Activated CD8-positive, alpha-beta memory T cell treated with anti-CD3 and anti-CD28 coated beads, Interleukin-2, amount 10 ng/mL, durations not matched to agents 7 days and 5 days (primary cell): ENCODE data around the gene VIM. TPM values are rescaled to one million over a fixed set of nuclear protein-coding genes. Genes with fewer than 3 reads are reported as not detected.

ENCODE experiments used
- ATAC-seq: fragments of 150-1000 bp; cut with Tn5 transposase; one replicate; pipeline ENCODE4 v1.10.0; 2021; ENCODE audit warnings: moderate library complexity
- CTCF ChIA-PET: fragments of 350-600 bp; sonication (Branson Sonifier 250); formaldehyde crosslinking; loops from one replicate; lab custom pipeline; 2021; ENCODE audit warnings: antibody characterized with exemption; lab: Charles Lee
- DNase-seq: peaks from one replicate; pipeline ENCODE4 v3.0.0-alpha.2; 2020
- H3K27ac Mint-ChIP-seq: one replicate; pipeline ENCODE4 v1.8.0; 2021; ENCODE audit warnings: mild to moderate bottlenecking, mixed read lengths
- H3K27me3 Mint-ChIP-seq: one replicate; pipeline ENCODE4 v1.8.0; 2021; ENCODE audit warnings: mixed read lengths
- H3K36me3 Mint-ChIP-seq: one replicate; pipeline ENCODE4 v1.8.0; 2021; ENCODE audit warnings: mild to moderate bottlenecking, mixed read lengths
- H3K4me1 Mint-ChIP-seq: one replicate; pipeline ENCODE4 v1.8.0; 2021; ENCODE audit warnings: mixed read lengths
- H3K4me3 Mint-ChIP-seq: one replicate; pipeline ENCODE4 v1.8.0; 2021; ENCODE audit warnings: mild to moderate bottlenecking, moderate library complexity, mixed read lengths
- H3K9me3 Mint-ChIP-seq: one replicate; pipeline ENCODE4 v1.8.0; 2022; ENCODE audit warnings: low read depth, mixed read lengths
- total RNA-seq, 2 experiments: library from RNA; stranded (reverse); gene quantifications; one replicate each; pipeline ENCODE4 v1.2.3, GENCODE V29; 2021

Gene VIM
- total RNA-seq, result 1,000 to 10,000 TPM; 1,771 to 2,143 TPM

DNA sequence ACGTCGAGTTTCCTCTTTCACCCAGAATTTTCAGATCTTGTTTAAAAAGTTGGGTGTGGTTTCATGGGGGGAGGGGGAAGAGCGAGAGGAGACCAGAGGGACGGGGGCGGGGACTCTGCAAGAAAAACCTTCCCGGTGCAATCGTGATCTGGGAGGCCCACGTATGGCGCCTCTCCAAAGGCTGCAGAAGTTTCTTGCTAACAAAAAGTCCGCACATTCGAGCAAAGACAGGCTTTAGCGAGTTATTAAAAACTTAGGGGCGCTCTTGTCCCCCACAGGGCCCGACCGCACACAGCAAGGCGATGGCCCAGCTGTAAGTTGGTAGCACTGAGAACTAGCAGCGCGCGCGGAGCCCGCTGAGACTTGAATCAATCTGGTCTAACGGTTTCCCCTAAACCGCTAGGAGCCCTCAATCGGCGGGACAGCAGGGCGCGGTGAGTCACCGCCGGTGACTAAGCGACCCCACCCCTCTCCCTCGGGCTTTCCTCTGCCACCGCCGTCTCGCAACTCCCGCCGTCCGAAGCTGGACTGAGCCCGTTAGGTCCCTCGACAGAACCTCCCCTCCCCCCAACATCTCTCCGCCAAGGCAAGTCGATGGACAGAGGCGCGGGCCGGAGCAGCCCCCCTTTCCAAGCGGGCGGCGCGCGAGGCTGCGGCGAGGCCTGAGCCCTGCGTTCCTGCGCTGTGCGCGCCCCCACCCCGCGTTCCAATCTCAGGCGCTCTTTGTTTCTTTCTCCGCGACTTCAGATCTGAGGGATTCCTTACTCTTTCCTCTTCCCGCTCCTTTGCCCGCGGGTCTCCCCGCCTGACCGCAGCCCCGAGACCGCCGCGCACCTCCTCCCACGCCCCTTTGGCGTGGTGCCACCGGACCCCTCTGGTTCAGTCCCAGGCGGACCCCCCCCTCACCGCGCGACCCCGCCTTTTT is at the start of gene VIM:
Gene VIM, plus strand, starts transcription at position 151 of the 925 bp plus-strand sequence. CDS start 1,182 bp downstream, outside the sequence.
- peak within 1 kb of the TSS; percentile 93 for H3K4me3 Mint-ChIP-seq
- CTCF ChIA-PET, result interaction anchor here (0.8 to 6.5 kb wide), 9 partner anchors 9 to 208 kb away, joined by 3 to 51 read pairs (median 24); partner anchors contain the start of gene TRDMT1
- H3K9me3 Mint-ChIP-seq, result no peaks in the 10 kb centered on the region
- peaks cover 52% of the 10 kb centered on the region for H3K36me3 Mint-ChIP-seq
- H3K27me3 Mint-ChIP-seq, result no peaks in the 10 kb centered on the region
- peaks cover 46% of the 10 kb centered on the region for H3K4me1 Mint-ChIP-seq
- peak within 1 kb of the TSS; percentile 97 for H3K27ac Mint-ChIP-seq
- ATAC-seq, result peak; percentile 44
- DNase-seq, result peak; percentile 96

GRCh38 chr10:17179002-17179401 is 49.0 kb upstream of the VIM start:
- ATAC-seq (no peak), DNase-seq (no peak)
- Mint-ChIP-seq H3K36me3 (peaks cover 2% of the 10 kb centered on the region), H3K4me3 (no peak overlapping the region), H3K27ac (no peak overlapping the region), H3K4me1 (peaks cover 9% of the 10 kb centered on the region), H3K9me3 (no peaks in the 10 kb centered on the region), H3K27me3 (no peaks in the 10 kb centered on the region)
- CTCF ChIA-PET, result interaction anchor here (1.2 kb wide), 1 partner anchor 52 kb away, joined by 6 read pairs; no protein-coding TSS in a partner anchor

DNA sequence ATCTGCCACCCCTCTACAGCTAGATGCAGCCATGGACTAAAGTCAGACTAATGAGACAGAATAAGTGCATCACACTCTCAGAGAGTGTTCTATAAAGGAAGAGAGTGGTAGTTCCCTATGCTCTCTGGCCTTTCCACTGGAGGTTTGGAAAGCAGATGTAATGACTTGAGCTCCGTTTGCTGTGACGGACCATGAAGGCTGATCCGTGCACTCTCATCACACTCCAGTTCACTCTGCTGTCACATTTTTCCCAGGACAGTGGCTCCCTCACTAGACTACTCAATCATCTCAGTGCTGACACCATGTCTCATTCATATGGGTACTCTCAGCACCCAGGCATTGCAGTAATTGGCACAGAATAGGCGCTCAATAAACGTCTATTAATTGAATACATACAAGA is 46.9 kb upstream of the VIM start:
- Mint-ChIP-seq H3K27me3 (no peaks in the 10 kb centered on the region), H3K4me3 (no peak overlapping the region), H3K4me1 (no peaks in the 10 kb centered on the region), H3K9me3 (no peaks in the 10 kb centered on the region), H3K27ac (no peak overlapping the region), H3K36me3 (peaks cover 3% of the 10 kb centered on the region)
- ATAC-seq (no peak), DNase-seq (no peak)
- CTCF ChIA-PET, result no interaction called here

DNA sequence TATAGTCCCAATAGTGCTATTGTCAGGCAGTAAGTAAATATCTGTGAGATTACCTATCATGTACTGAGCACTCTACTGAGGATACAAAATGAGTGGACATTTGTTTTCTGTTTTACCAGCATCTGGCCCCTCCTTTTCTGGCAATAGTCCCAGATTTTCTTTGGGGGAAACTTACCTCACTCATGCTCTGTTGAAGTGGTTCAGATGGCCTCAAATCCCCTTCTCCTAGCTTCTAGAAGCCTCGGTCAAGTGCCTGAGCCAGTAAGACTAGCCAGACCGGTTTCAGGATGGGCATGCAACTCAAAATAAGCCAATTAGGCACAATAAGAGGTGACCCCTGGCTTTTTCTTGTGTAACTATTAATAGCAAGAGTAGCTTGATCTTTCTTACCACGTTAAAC is 46.3 kb upstream of the VIM start:
- H3K36me3 Mint-ChIP-seq, result peaks cover 3% of the 10 kb centered on the region
- no peaks in the 10 kb centered on the region for H3K27me3 Mint-ChIP-seq
- DNase-seq (no peak), ATAC-seq (no peak)
- no peaks in the 10 kb centered on the region for H3K9me3 Mint-ChIP-seq
- no peak overlapping the region for H3K4me3 Mint-ChIP-seq
- no peaks in the 10 kb centered on the region for H3K4me1 Mint-ChIP-seq
- H3K27ac Mint-ChIP-seq, result no peak overlapping the region
- CTCF ChIA-PET, result interaction anchor here (1.2 kb wide), 1 partner anchor 48 kb away, joined by 4 read pairs; no protein-coding TSS in a partner anchor

GRCh38 chr10:17183110-17183509 is 44.9 kb upstream of the VIM start:
- ATAC-seq, result no peak
- Mint-ChIP-seq H3K9me3 (no peaks in the 10 kb centered on the region), H3K4me1 (no peaks in the 10 kb centered on the region), H3K27ac (no peak overlapping the region), H3K36me3 (peaks cover 3% of the 10 kb centered on the region), H3K4me3 (no peak overlapping the region), H3K27me3 (no peaks in the 10 kb centered on the region)
- DNase-seq, result no peak
- CTCF ChIA-PET, result interaction anchor here (1.0 kb wide), 1 partner anchor 19 kb away, joined by 3 read pairs; the partner anchor contains the start of gene TRDMT1

- Mint-ChIP-seq H3K27ac (no peak overlapping the region), H3K36me3 (peaks cover 3% of the 10 kb centered on the region), H3K4me1 (no peaks in the 10 kb centered on the region), H3K4me3 (no peak overlapping the region), H3K9me3 (no peaks in the 10 kb centered on the region), H3K27me3 (no peaks in the 10 kb centered on the region)
- CTCF ChIA-PET, result no interaction called here
- ATAC-seq, result no peak
- DNase-seq, result no peak
Observed at GRCh38 chr10:17185873-17186272, 42.2 kb upstream of the VIM start.

GRCh38 chr10:17188644-17189172 is 39.3 kb upstream of the VIM start:
- Mint-ChIP-seq H3K9me3 (no peaks in the 10 kb centered on the region), H3K27ac (no peak overlapping the region), H3K4me3 (no peak overlapping the region), H3K4me1 (no peaks in the 10 kb centered on the region), H3K27me3 (no peaks in the 10 kb centered on the region), H3K36me3 (peaks cover 3% of the 10 kb centered on the region)
- DNase-seq (no peak), ATAC-seq (no peak)
- CTCF ChIA-PET, result no interaction called here

GRCh38 chr10:17190602-17191001 is 37.4 kb upstream of the VIM start:
- DNase-seq (no peak), ATAC-seq (no peak)
- no peaks in the 10 kb centered on the region for H3K27me3 Mint-ChIP-seq
- H3K4me3 Mint-ChIP-seq, result no peak overlapping the region
- H3K4me1 Mint-ChIP-seq, result no peaks in the 10 kb centered on the region
- peaks cover 10% of the 10 kb centered on the region for H3K36me3 Mint-ChIP-seq
- no peaks in the 10 kb centered on the region for H3K9me3 Mint-ChIP-seq
- no peak overlapping the region for H3K27ac Mint-ChIP-seq
- CTCF ChIA-PET, result interaction anchor here (2.1 kb wide), 1 partner anchor 39 kb away, joined by 4 read pairs; no protein-coding TSS in a partner anchor

DNA sequence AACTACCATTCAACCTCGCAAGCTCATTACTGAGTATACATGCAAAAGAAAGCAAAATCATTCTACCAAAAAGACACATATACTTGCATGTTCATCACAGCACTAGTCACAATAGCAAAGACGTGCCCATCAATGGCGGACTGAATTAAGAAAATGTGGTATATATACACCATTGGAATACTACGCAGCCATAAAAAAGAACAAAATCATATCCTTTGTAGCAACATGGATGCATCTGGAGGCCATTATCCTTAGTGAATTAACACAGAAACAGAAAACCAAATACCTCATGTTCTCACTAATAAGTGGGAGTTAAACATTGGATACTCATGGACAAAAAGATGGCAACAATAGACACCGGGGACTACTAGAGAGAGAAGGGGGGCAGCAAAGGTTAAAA is 33.0 kb upstream of the VIM start:
- Mint-ChIP-seq H3K4me3 (no peak overlapping the region), H3K27me3 (no peaks in the 10 kb centered on the region), H3K4me1 (peaks cover 15% of the 10 kb centered on the region), H3K27ac (no peak overlapping the region), H3K9me3 (no peaks in the 10 kb centered on the region), H3K36me3 (peaks cover 9% of the 10 kb centered on the region)
- CTCF ChIA-PET, result interaction anchor here (0.7 to 1.3 kb wide), 3 partner anchors 12 to 138 kb away, joined by 3 read pairs; no protein-coding TSS in a partner anchor
- no peak for DNase-seq
- no peak for ATAC-seq

DNA sequence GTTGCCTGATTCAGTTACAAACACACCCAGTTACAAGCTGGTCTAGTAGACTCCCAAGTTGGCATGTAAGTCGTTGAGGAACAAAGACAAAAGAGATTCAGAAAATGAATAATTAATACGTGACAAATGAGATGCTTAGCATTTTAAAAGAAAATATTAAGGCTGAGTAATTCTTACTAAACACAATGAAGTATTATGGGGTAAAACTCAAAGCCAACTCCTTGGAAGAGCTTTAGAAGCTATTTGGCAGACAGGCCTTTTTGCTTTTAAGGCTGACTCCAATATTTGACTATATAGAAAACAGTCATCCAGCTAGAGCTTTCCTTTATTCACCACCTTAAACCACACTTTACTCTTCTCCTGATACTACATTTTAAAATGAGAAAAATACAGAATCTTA is 32.0 kb upstream of the VIM start:
- no peak overlapping the region for H3K27ac Mint-ChIP-seq
- DNase-seq, result no peak
- CTCF ChIA-PET, result interaction anchor here (1.0 to 1.3 kb wide), 3 partner anchors 9 to 34 kb away, joined by 3 to 4 read pairs (median 3); no protein-coding TSS in a partner anchor
- peaks cover 9% of the 10 kb centered on the region for H3K36me3 Mint-ChIP-seq
- H3K9me3 Mint-ChIP-seq, result no peaks in the 10 kb centered on the region
- no peak overlapping the region for H3K4me3 Mint-ChIP-seq
- no peak for ATAC-seq
- peaks cover 21% of the 10 kb centered on the region for H3K4me1 Mint-ChIP-seq
- no peaks in the 10 kb centered on the region for H3K27me3 Mint-ChIP-seq

- H3K9me3 Mint-ChIP-seq, result no peaks in the 10 kb centered on the region
- CTCF ChIA-PET, result interaction anchor here (1.0 to 1.3 kb wide), 2 partner anchors 9 to 33 kb away, joined by 3 to 4 read pairs; no protein-coding TSS in a partner anchor
- peaks cover 24% of the 10 kb centered on the region for H3K4me1 Mint-ChIP-seq
- H3K36me3 Mint-ChIP-seq, result peaks cover 9% of the 10 kb centered on the region
- no peak overlapping the region for H3K27ac Mint-ChIP-seq
- ATAC-seq (no peak), DNase-seq (no peak)
- no peaks in the 10 kb centered on the region for H3K27me3 Mint-ChIP-seq
- no peak overlapping the region for H3K4me3 Mint-ChIP-seq
Observed at GRCh38 chr10:17196573-17196972, 31.5 kb upstream of the VIM start.

GRCh38 chr10:17199351-17199804 is 28.7 kb upstream of the VIM start:
- peak overlapping the region; percentile 9 for H3K4me3 Mint-ChIP-seq
- peaks cover 9% of the 10 kb centered on the region for H3K36me3 Mint-ChIP-seq
- no peaks in the 10 kb centered on the region for H3K9me3 Mint-ChIP-seq
- no peak overlapping the region for H3K27ac Mint-ChIP-seq
- H3K27me3 Mint-ChIP-seq, result no peaks in the 10 kb centered on the region
- H3K4me1 Mint-ChIP-seq, result peaks cover 42% of the 10 kb centered on the region
- DNase-seq, result no peak
- CTCF ChIA-PET, result interaction anchor here (1.0 to 3.2 kb wide), 2 partner anchors 31 to 36 kb away, joined by 3 to 36 read pairs; partner anchors contain the start of gene VIM
- ATAC-seq, result no peak
